ENCODE measurements around the gene ATP10B.

DNA sequence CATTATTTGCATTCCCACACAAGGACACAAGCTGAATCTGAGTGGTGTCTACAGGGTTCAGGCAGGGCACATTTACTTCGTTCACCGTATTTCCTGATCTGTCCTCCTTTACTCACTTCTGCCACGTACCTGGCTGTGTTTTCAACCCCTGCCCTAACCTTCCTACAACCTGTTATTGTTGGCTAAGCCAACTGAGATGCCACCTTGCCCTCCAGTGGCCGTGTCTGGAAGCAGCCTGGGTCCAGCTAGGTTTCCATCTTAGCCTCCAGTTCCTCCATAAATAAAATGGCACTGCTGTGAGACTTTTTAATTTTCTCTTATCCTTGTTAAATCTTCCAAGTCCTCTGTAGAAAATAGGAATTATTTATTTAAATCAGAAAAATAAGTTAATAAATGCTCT lies 64.8 kb downstream of the ATP10B start:
- TF ChIP-seq POLR2A (IDR thresholded peaks at IDR 0.05; ENCODE audit: low read depth, low read length) = no peak
- no peak for TF ChIP-seq POLR2AphosphoS5 (IDR thresholded peaks at IDR 0.05; ENCODE audit: low read depth, low read length)
- no peak for TF ChIP-seq TAF1 (IDR thresholded peaks at IDR 0.05; ENCODE audit: low read depth, low read length)
- TF ChIP-seq PAX5 (IDR thresholded peaks at IDR 0.05; ENCODE audit: insufficient read depth, low read length, severe bottlenecking) = no peak
- TF ChIP-seq SPI1 (IDR thresholded peaks at IDR 0.05; ENCODE audit: low read depth, low read length) = no peak

Data from GM12891 (cell line).